Nephron (organoid): ENCODE measurements around the gene ARHGEF28.

Experiments
- H3K27ac Mint-ChIP-seq, 3 experiments: 2 replicates each; pipeline ENCODE4 v1.8.0; 2020; ENCODE audit warnings: mixed read lengths in 3 of 3, mild to moderate bottlenecking in 2 of 3, moderate library complexity in 1 of 3
- H3K27me3 Mint-ChIP-seq: 2 replicates; pipeline ENCODE4 v1.8.0; 2021; ENCODE audit warnings: low read depth, mild to moderate bottlenecking, moderate library complexity, mixed read lengths
- H3K36me3 Mint-ChIP-seq: 2 replicates; pipeline ENCODE4 v1.8.0; 2020; ENCODE audit warnings: low read depth, mixed read lengths
- H3K4me1 Mint-ChIP-seq: 2 replicates; pipeline ENCODE4 v1.8.0; 2020; ENCODE audit warnings: mixed read lengths
- H3K4me3 Mint-ChIP-seq, 3 experiments: 2 replicates each; pipeline ENCODE4 v1.8.0; 2020; ENCODE audit warnings: mild to moderate bottlenecking in 3 of 3, mixed read lengths in 3 of 3, moderate library complexity in 2 of 3
- H3K9me3 Mint-ChIP-seq: 2 replicates; pipeline ENCODE4 v1.8.0; 2020; ENCODE audit warnings: mixed read lengths
- CTCF ChIP-seq, 3 experiments: fragments of 200-600 bp; sonication (generic); IDR thresholded peaks; one replicate each; pipeline ENCODE4 v1.5.0; 2021; ENCODE audit warnings: antibody characterized with exemption in 3 of 3; ENCODE audit not compliant: unreplicated experiment in 3 of 3

The ARHGEF28 gene

DNA sequence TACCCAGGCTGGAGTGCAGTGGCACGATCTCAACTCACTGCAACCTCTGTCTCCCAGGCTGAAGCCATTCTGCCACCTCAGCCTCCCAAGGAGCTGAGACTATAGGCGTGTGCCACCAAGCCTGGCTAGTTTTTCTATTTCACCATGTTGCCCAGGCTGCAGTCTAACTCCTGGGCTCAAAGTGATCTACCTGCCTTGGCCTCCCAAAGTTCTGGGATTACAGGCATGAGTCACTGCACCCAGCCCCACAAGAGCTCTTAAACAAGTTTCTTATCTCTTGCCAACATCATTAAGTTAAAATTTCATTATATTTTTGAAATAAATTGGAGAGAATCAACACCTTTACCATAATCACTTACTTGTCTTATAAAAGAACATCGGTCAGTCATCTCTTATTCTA lies 280.3 kb downstream of the ARHGEF28 start:
- H3K27me3 Mint-ChIP-seq: no peaks in the 10 kb centered on the region

DNA sequence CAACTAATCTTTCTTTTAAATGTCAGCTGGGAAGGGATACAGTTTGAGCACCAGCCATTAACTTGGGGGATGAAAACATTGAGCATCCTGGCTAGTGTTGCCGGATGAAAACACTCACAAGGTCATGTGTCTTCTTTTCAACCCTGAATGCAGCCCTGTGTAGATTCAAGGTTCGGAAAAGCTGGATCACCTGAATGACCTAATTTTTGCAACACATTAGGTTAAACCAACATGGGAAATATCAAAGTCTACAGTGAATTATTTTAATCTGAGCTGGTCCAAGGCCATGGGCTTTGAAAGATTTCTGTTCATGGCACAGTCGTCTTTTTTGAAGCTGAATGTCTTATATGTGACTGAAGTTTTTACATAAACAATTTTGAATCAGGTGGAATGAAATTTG lies 281.2 kb downstream of the ARHGEF28 start:
- H3K9me3 Mint-ChIP-seq: peaks cover 6% of the 10 kb centered on the region
- no peaks in the 10 kb centered on the region for H3K27me3 Mint-ChIP-seq
- peaks cover 55% of the 10 kb centered on the region for H3K4me1 Mint-ChIP-seq
- no peak for TF ChIP-seq CTCF (IDR thresholded peaks at IDR 0.05; ENCODE audit: unreplicated experiment in 3 of 3)
- H3K27ac Mint-ChIP-seq: peak overlapping the region in 2 of 3 experiments; percentile 50 to 83
- no peak overlapping the region for H3K4me3 Mint-ChIP-seq
- peaks cover 55% of the 10 kb centered on the region for H3K36me3 Mint-ChIP-seq

More for the DNA sequence above, 280.3 kb downstream of the ARHGEF28 start:
- Mint-ChIP-seq H3K4me3 (no peak overlapping the region), H3K9me3 (peaks cover 6% of the 10 kb centered on the region), H3K4me1 (peaks cover 54% of the 10 kb centered on the region), H3K36me3 (peaks cover 48% of the 10 kb centered on the region), H3K27ac (no peak overlapping the region)
- no peak for TF ChIP-seq CTCF (IDR thresholded peaks at IDR 0.05; ENCODE audit: unreplicated experiment in 3 of 3)

DNA sequence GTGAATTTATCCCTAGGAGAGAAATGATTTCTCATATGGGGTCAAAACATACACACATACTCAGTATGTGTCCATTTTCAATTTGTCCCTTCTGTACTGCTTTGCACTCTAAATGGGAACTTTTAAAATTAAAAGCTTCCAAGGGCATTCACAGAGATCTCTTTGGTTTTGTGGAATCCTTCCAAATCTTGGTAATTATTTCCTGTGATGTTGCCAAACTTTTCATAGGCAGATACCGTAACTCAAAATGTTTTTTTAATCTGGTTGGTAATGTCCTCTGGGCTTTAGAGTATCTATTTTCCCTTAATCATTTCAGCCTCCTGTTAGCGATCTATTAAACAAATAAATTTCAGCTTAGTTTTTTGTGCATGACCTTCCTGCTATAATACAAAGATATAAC lies 282.4 kb downstream of the ARHGEF28 start:
- TF ChIP-seq CTCF (IDR thresholded peaks at IDR 0.05; ENCODE audit: unreplicated experiment in 3 of 3): no peak
- H3K4me1 Mint-ChIP-seq: peaks cover 55% of the 10 kb centered on the region
- no peaks in the 10 kb centered on the region for H3K27me3 Mint-ChIP-seq
- H3K4me3 Mint-ChIP-seq: peak overlapping the region in 1 of 3 experiments; percentile 5
- H3K27ac Mint-ChIP-seq: peak overlapping the region; percentile 76 to 83 (median 81)
- peaks cover 6% of the 10 kb centered on the region for H3K9me3 Mint-ChIP-seq
- H3K36me3 Mint-ChIP-seq: peaks cover 52% of the 10 kb centered on the region

- no peak for TF ChIP-seq CTCF (IDR thresholded peaks at IDR 0.05; ENCODE audit: unreplicated experiment in 3 of 3)
- H3K4me3 Mint-ChIP-seq: peak overlapping the region in 1 of 3 experiments; percentile 5
- H3K4me1 Mint-ChIP-seq: peaks cover 59% of the 10 kb centered on the region
- no peaks in the 10 kb centered on the region for H3K27me3 Mint-ChIP-seq
- peaks cover 54% of the 10 kb centered on the region for H3K36me3 Mint-ChIP-seq
- H3K27ac Mint-ChIP-seq: peak overlapping the region; percentile 76 to 83 (median 81)
- peaks cover 6% of the 10 kb centered on the region for H3K9me3 Mint-ChIP-seq
Observed at GRCh38 chr5:73908846-73909245, 282.9 kb downstream of the ARHGEF28 start.

GRCh38 chr5:73909474-73909873 lies 283.5 kb downstream of the ARHGEF28 start:
- peaks cover 57% of the 10 kb centered on the region for H3K36me3 Mint-ChIP-seq
- H3K27ac Mint-ChIP-seq: no peak overlapping the region
- H3K4me1 Mint-ChIP-seq: peaks cover 62% of the 10 kb centered on the region
- H3K9me3 Mint-ChIP-seq: peaks cover 6% of the 10 kb centered on the region
- TF ChIP-seq CTCF (IDR thresholded peaks at IDR 0.05; ENCODE audit: unreplicated experiment in 3 of 3): no peak
- no peak overlapping the region for H3K4me3 Mint-ChIP-seq
- no peaks in the 10 kb centered on the region for H3K27me3 Mint-ChIP-seq

GRCh38 chr5:73911761-73912393 lies 285.9 kb downstream of the ARHGEF28 start:
- Mint-ChIP-seq H3K36me3 (peaks cover 48% of the 10 kb centered on the region), H3K27me3 (no peaks in the 10 kb centered on the region), H3K9me3 (peaks cover 5% of the 10 kb centered on the region), H3K4me1 (peaks cover 78% of the 10 kb centered on the region), H3K4me3 (peak overlapping the region in 1 of 3 experiments; percentile 51), H3K27ac (peak overlapping the region; percentile 16 to 86 (median 80))
- TF ChIP-seq CTCF (IDR thresholded peaks at IDR 0.05; ENCODE audit: unreplicated experiment in 3 of 3): no peak
